Stimulated activated naive CD8-positive, alpha-beta T cell treated with anti-CD3 and anti-CD28 coated beads, Interleukin-15, amount 100 ng/mL, for 72 hours (primary cell): ENCODE data around the gene CDKN3.
"Not testable (repeated sequence)": the region's sequence is repeated elsewhere in the genome, so short reads cannot be mapped to it uniquely, and the experiment has no call there.

Experiments used
- ATAC-seq: fragments of 150-1000 bp; cut with Tn5 transposase; 2 replicates; pipeline ENCODE4 v1.10.0; 2021; ENCODE audit warnings: mild to moderate bottlenecking, moderate library complexity
- DNase-seq, 2 donors: peaks; one replicate each; pipeline ENCODE4 v3.0.0; 2021 to 2022
- H3K27ac Mint-ChIP-seq, 2 donors: one replicate each; pipeline ENCODE4 v1.8.0; 2022; ENCODE audit warnings: mild to moderate bottlenecking in 2 of 2, mixed read lengths in 2 of 2, moderate library complexity in 2 of 2
- H3K27me3 Mint-ChIP-seq: one replicate; pipeline ENCODE4 v1.8.0; 2022; ENCODE audit warnings: mixed read lengths
- H3K4me1 Mint-ChIP-seq: one replicate; pipeline ENCODE4 v1.8.0; 2022; ENCODE audit warnings: mild to moderate bottlenecking, mixed read lengths
- H3K4me3 Mint-ChIP-seq, 2 donors: one replicate each; pipeline ENCODE4 v1.8.0; 2022; ENCODE audit warnings: mild to moderate bottlenecking in 2 of 2, mixed read lengths in 2 of 2, moderate library complexity in 1 of 2
- H3K9me3 Mint-ChIP-seq, 2 donors: one replicate each; pipeline ENCODE4 v1.8.0; 2022; ENCODE audit warnings: mixed read lengths in 2 of 2

CDKN3 gene

DNA sequence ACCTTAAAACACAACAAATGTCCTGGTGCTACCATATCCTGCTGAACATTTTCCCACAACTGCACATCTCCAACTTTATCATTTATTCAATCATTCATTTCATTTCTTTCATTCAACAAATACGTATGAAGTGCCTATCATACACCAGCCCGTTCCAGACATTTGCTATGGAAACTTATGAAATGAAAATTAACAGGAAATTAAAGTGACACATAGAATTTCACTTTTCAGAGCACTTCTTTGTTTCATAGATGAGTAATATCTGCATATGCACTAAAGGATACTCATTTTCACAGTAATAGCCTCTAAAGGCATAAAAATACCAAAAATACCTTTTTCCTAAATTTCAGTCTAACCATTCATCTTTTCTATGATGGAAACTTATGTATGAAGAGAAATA, 31.7 kb downstream of the CDKN3 start:
- no peak overlapping the region for H3K4me3 Mint-ChIP-seq
- ATAC-seq: peak; percentile 74
- H3K4me1 Mint-ChIP-seq: peaks cover 50% of the 10 kb centered on the region
- DNase-seq: no peak
- H3K27me3 Mint-ChIP-seq: no peaks in the 10 kb centered on the region
- no peaks in the 10 kb centered on the region for H3K9me3 Mint-ChIP-seq
- H3K27ac Mint-ChIP-seq: no peak overlapping the region

- Mint-ChIP-seq H3K27ac (peak overlapping the region; percentile 29 to 96), H3K9me3 (no peaks in the 10 kb centered on the region), H3K4me3 (peak overlapping the region; percentile 71 to 75), H3K4me1 (peaks cover 89% of the 10 kb centered on the region), H3K27me3 (no peaks in the 10 kb centered on the region)
- peak; percentile 99 for ATAC-seq
- DNase-seq: peak; percentile 17 to 23
Measured at GRCh38 chr14:54435500-54435981, 38.7 kb downstream of the CDKN3 start.

DNA sequence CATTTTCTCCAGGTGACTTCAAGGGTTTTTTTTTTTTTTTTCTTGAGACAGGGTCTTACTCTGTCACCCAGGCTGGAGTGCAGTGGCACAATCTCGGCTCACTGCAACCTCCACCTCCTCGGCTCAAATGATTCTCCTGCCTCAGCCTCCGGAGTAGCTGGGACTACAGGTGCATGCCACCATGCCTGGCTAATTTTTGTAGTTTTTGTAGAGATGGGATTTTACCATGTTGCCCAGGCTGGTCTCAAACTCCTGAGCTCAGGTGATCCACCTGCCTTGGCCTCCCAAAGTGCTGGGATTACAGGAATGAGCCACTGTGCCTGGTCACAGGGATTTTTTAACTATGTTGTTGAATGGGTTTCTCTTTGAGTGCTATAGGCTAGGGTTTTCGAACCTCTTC, 41.1 kb downstream of the CDKN3 start:
- not testable (repeated sequence) for H3K9me3 Mint-ChIP-seq

GRCh38 chr14:54438703-54439102, 41.9 kb downstream of the CDKN3 start:
- Mint-ChIP-seq H3K4me1 (peaks cover 77% of the 10 kb centered on the region), H3K27me3 (no peaks in the 10 kb centered on the region), H3K9me3 (no peaks in the 10 kb centered on the region), H3K27ac (no peak overlapping the region), H3K4me3 (peak overlapping the region in 1 of 2 donors; percentile 43)
- ATAC-seq (no peak), DNase-seq (no peak)

More for the DNA sequence above, 41.1 kb downstream of the CDKN3 start:
- ATAC-seq, DNase-seq, H3K27ac Mint-ChIP-seq, H3K27me3 Mint-ChIP-seq, H3K4me3 Mint-ChIP-seq: not testable (repeated sequence)
- H3K4me1 Mint-ChIP-seq: peaks cover 84% of the 10 kb centered on the region

DNA sequence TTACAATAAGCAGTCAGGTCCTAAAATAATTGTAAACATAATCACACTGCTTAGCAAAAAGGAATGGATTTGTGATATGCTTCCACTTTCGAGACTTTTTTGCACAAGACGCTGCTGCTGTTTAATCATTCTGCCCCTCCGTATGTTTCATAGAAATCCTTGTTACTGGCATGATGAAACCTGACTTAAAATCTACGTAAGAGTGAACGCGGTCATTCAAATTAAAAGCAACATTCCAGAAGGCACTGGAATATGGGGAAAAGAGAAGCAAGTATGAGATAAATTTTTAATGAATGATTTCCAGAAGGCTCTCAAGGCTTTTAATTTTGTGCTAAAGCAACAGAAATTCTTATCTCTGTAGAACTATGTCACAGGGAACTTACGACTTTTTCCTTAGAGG, 43.2 kb downstream of the CDKN3 start:
- no peak for ATAC-seq
- Mint-ChIP-seq H3K9me3 (no peaks in the 10 kb centered on the region), H3K4me1 (peaks cover 64% of the 10 kb centered on the region), H3K27ac (peak overlapping the region; percentile 85 to 95), H3K4me3 (peak overlapping the region; percentile 86 to 93), H3K27me3 (no peaks in the 10 kb centered on the region)
- DNase-seq: no peak

DNA sequence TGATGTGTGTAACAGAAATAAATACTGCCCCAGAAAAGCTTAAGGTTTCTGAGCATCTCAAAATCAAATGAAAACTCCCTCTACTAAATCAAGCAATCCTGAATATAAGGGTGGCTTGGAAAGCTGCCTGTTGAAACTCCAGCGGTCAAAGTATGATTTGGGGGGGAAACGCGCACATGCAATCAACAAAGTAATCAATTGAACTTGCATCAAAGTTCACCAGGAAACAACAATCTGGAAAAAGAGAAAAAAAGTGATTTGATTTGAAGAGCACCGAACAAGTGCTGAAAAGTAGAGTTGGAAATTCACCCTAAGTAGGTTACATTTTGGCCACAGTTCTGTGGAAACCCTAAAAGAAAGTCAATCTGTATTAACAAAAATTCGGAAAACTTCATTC, 43.7 kb downstream of the CDKN3 start:
- H3K27ac Mint-ChIP-seq: peak overlapping the region; percentile 85 to 95
- H3K27me3 Mint-ChIP-seq: no peaks in the 10 kb centered on the region
- DNase-seq (no peak), ATAC-seq (no peak)
- H3K4me1 Mint-ChIP-seq: peaks cover 59% of the 10 kb centered on the region
- H3K9me3 Mint-ChIP-seq: no peaks in the 10 kb centered on the region
- H3K4me3 Mint-ChIP-seq: peak overlapping the region; percentile 86 to 93

- peaks cover 2% of the 10 kb centered on the region for H3K27me3 Mint-ChIP-seq
- DNase-seq (peak; percentile 93 to 95), ATAC-seq (peak; percentile 97)
- no peaks in the 10 kb centered on the region for H3K9me3 Mint-ChIP-seq
- peak within 1 kb of the TSS; percentile 98 to 99 for H3K27ac Mint-ChIP-seq
- H3K4me1 Mint-ChIP-seq: peaks cover 52% of the 10 kb centered on the region
- H3K4me3 Mint-ChIP-seq: peak within 1 kb of the TSS; percentile 86 to 93
Measured at GRCh38 chr14:54440873-54441868, 44.4 kb downstream of the CDKN3 start, which contains the start of gene CNIH1. Gene CNIH1 (minus strand): TSS chr14:54441374. CDS start chr14:54441327, 47 bp downstream.

- peaks cover 35% of the 10 kb centered on the region for H3K4me1 Mint-ChIP-seq
- H3K27me3 Mint-ChIP-seq, H3K27ac Mint-ChIP-seq, DNase-seq, H3K4me3 Mint-ChIP-seq, H3K9me3 Mint-ChIP-seq, ATAC-seq: not testable (repeated sequence)
Measured at GRCh38 chr14:54442961-54443360, 46.2 kb downstream of the CDKN3 start.

- H3K4me3 Mint-ChIP-seq: no peak overlapping the region
- no peak overlapping the region for H3K27ac Mint-ChIP-seq
- DNase-seq (no peak), ATAC-seq (no peak)
- H3K27me3 Mint-ChIP-seq: peaks cover 11% of the 10 kb centered on the region
- no peaks in the 10 kb centered on the region for H3K9me3 Mint-ChIP-seq
- H3K4me1 Mint-ChIP-seq: peaks cover 27% of the 10 kb centered on the region
Measured at GRCh38 chr14:54443981-54444380, 47.2 kb downstream of the CDKN3 start.

DNA sequence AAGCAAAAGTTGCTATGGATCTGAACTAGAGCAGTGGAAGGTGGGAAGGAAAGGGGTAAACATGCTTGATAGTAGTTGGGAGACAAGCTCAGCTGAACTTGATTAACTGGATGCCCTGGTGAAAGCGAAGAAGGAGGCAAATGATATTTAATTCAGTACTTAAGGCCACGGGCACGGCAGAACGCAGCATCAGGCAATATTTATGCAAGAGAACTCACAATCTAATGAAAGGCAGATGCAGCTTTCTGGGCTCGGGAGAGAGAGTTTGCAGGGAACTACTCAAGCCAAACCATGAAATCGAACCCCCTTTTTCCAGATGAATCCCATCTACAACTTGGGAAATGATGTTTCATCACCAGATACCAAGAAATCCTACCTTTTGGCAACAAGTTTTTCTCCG, 47.9 kb downstream of the CDKN3 start:
- H3K4me1 Mint-ChIP-seq: peaks cover 20% of the 10 kb centered on the region
- H3K27ac Mint-ChIP-seq: no peak overlapping the region
- H3K27me3 Mint-ChIP-seq: peaks cover 15% of the 10 kb centered on the region
- ATAC-seq (no peak), DNase-seq (no peak)
- no peaks in the 10 kb centered on the region for H3K9me3 Mint-ChIP-seq
- H3K4me3 Mint-ChIP-seq: no peak overlapping the region

DNA sequence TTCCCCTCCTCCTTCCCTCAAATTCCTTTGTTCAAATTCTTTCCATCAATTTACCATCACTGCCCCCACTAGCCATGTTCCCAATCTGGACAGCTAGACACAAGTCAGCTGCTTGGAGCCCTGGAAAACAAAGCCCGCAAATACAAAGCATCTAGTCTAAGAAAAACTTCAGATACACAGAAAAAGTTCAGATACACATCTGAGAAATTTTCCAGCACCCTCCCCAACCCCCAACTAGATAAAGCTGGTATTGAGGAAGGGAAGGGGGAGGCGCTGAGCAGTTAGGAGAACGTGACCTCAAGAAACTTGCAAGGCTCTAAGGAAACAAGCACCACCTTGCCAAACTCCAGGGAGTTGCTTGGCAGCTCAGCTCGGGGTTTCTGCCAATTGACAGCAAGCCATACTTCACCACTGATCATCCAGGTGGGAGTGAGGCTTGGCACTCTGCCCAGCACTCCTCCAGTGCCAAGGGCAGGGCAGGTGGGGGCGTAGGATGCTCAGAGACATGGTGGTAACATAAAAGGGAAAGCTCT, 49.4 kb downstream of the CDKN3 start:
- peaks cover 15% of the 10 kb centered on the region for H3K27me3 Mint-ChIP-seq

DNA sequence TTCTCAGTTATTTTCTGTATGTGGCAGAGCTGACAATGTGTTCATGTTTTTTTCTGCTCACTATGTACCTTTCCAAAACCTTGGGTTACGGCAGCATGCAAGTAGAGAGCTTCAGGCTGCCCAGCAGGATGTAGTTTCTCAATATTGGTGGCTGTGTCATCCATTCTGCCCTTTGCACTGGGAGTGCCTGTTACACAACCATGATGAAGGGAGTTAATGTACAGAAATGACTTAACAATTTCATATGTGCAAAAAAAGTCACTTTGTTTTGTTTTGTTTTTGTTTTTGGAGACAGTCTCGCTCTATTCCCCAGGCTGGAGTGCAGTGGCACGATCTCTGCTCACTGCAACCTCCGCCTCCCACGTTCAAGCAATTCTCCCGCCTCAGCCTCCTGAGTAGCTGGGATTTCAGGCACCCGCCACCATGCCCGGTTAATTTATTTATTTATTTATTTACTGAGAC, 50.5 kb downstream of the CDKN3 start:
- peaks cover 15% of the 10 kb centered on the region for H3K27me3 Mint-ChIP-seq
- no peak overlapping the region for H3K27ac Mint-ChIP-seq
- H3K4me3 Mint-ChIP-seq: no peak overlapping the region
- H3K4me1 Mint-ChIP-seq: peaks cover 15% of the 10 kb centered on the region
- DNase-seq: no peak
- no peak for ATAC-seq
- H3K9me3 Mint-ChIP-seq: no peaks in the 10 kb centered on the region

More for the DNA sequence above, 49.4 kb downstream of the CDKN3 start:
- no peak for ATAC-seq
- H3K4me1 Mint-ChIP-seq: peaks cover 24% of the 10 kb centered on the region
- peak overlapping the region in 1 of 2 donors; percentile 61 for H3K27ac Mint-ChIP-seq
- DNase-seq: no peak
- no peak overlapping the region for H3K4me3 Mint-ChIP-seq
- H3K9me3 Mint-ChIP-seq: no peaks in the 10 kb centered on the region

- peaks cover 13% of the 10 kb centered on the region for H3K4me1 Mint-ChIP-seq
- no peaks in the 10 kb centered on the region for H3K9me3 Mint-ChIP-seq
- no peak overlapping the region for H3K4me3 Mint-ChIP-seq
- peaks cover 15% of the 10 kb centered on the region for H3K27me3 Mint-ChIP-seq
- peak; percentile 77 for ATAC-seq
- DNase-seq: no peak
- H3K27ac Mint-ChIP-seq: peak overlapping the region in 1 of 2 donors; percentile 20
Measured at GRCh38 chr14:54450535-54450934, 53.7 kb downstream of the CDKN3 start.

DNA sequence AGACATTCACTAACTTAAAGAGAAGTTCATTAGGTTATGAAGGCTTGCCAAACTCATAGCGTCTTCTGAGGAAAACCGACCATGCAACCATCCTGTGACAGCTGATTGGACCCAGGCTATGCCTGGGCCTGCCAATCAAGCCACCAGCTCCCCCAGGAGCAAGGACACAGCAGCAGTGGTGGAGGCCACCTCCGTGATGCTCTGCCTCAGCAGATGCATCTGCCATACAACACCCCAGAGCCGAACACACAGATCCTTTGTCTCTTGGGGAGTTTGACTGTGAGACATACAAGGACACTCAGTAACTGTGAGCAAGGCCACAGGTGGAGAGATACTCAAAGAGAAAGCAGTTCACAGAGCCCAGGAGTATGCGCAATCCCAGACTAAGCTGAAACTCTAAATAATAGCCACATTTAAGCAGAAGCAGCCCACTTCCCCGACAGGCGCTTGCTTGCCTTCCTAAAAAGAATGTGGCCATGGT, 54.4 kb downstream of the CDKN3 start:
- ATAC-seq: no peak
- peaks cover 13% of the 10 kb centered on the region for H3K4me1 Mint-ChIP-seq
- DNase-seq: no peak

GRCh38 chr14:54451961-54452360, 55.2 kb downstream of the CDKN3 start:
- Mint-ChIP-seq H3K9me3 (no peaks in the 10 kb centered on the region), H3K27me3 (peaks cover 8% of the 10 kb centered on the region), H3K4me1 (peaks cover 13% of the 10 kb centered on the region), H3K4me3 (no peak overlapping the region), H3K27ac (no peak overlapping the region)
- DNase-seq (no peak), ATAC-seq (no peak)

More for the DNA sequence above, 54.4 kb downstream of the CDKN3 start:
- H3K9me3 Mint-ChIP-seq: no peaks in the 10 kb centered on the region
- H3K27me3 Mint-ChIP-seq: peaks cover 14% of the 10 kb centered on the region
- H3K27ac Mint-ChIP-seq: no peak overlapping the region
- H3K4me3 Mint-ChIP-seq: no peak overlapping the region

- DNase-seq (no peak), ATAC-seq (no peak)
- Mint-ChIP-seq H3K27me3 (peaks cover 8% of the 10 kb centered on the region), H3K4me1 (peaks cover 13% of the 10 kb centered on the region), H3K4me3 (no peak overlapping the region), H3K27ac (no peak overlapping the region), H3K9me3 (peaks cover 1 to 3% of the 10 kb centered on the region in 2 donors)
Measured at GRCh38 chr14:54453252-54453651, 56.4 kb downstream of the CDKN3 start.
